CD14-positive monocyte (primary cell): ENCODE results near the gene DNAH11. TPM values are rescaled to one million over a fixed set of nuclear protein-coding genes. Genes with fewer than 3 reads are reported as not detected.

ENCODE experiments used
- DNase-seq, 3 donors: peaks; one replicate each; pipeline ENCODE4 v3.0.0-alpha.2; 2011 to 2022
- H2AFZ ChIP-seq: 2 replicates; pipeline ENCODE4 v1.6.0; 2012; ENCODE audit warnings: mild to moderate bottlenecking, low read depth, low read length, inconsistent platforms; ENCODE audit not compliant: insufficient read depth, poor library complexity, severe bottlenecking
- H3K27ac ChIP-seq, 2 donors: 1 replicate in 1 of 2; 2 replicates in 1 of 2; pipeline ENCODE4 v1.5.1; 2012 to 2013; ENCODE audit warnings: low read length in 2 of 2, control low read depth in 1 of 2, inconsistent platforms in 1 of 2, low read depth in 1 of 2, mild to moderate bottlenecking in 1 of 2
- H3K27me3 ChIP-seq, 2 donors: one replicate each; pipeline versions ENCODE4 v1.6.0 to v1.6.1; 2011 to 2013; ENCODE audit warnings: low read length in 2 of 2; ENCODE audit not compliant: control insufficient read depth in 2 of 2, insufficient read depth in 2 of 2
- H3K36me3 ChIP-seq, 2 donors: replicated peaks in 1 of 2; 1 replicate in 1 of 2; 2 replicates in 1 of 2; pipeline versions ENCODE4 v1.5.1 to v1.6.1; 2012 to 2013; ENCODE audit warnings: low read length in 2 of 2, control low read depth in 1 of 2, inconsistent platforms in 1 of 2, mild to moderate bottlenecking in 1 of 2; ENCODE audit not compliant: insufficient read depth in 2 of 2, control insufficient read depth in 1 of 2
- H3K4me1 ChIP-seq, 2 donors: 1 replicate in 1 of 2; 2 replicates in 1 of 2; pipeline versions ENCODE4 v1.5.1 to v1.6.1; 2012 to 2013; ENCODE audit warnings: low read length in 2 of 2, control low read depth in 1 of 2, inconsistent platforms in 1 of 2, mild to moderate bottlenecking in 1 of 2, moderate library complexity in 1 of 2; ENCODE audit not compliant: insufficient read depth in 2 of 2, control insufficient read depth in 1 of 2
- H3K4me2 ChIP-seq: replicated peaks from 2 replicates; pipeline ENCODE3; 2012; ENCODE audit warnings: low read length, moderate library complexity, mild to moderate bottlenecking; ENCODE audit not compliant: poor library complexity, severe bottlenecking; ENCODE audit errors: extremely low read depth
- H3K4me3 ChIP-seq, 3 experiments: fragments of 200-600 bp in 1 of 3; sonication (generic) in 1 of 3; replicated peaks in 1 of 3; 1 replicate in 2 of 3; 2 replicates in 1 of 3; pipeline ENCODE4 v1.5.1; 2011 to 2013; ENCODE audit warnings: low read length in 3 of 3, mild to moderate bottlenecking in 3 of 3, control low read depth in 2 of 3, low read depth in 2 of 3, inconsistent platforms in 1 of 3, moderate library complexity in 1 of 3
- H3K79me2 ChIP-seq: 2 replicates; pipeline ENCODE4 v1.6.0; 2012; ENCODE audit warnings: mild to moderate bottlenecking, control low read depth, inconsistent platforms, low read length, moderate library complexity; ENCODE audit not compliant: insufficient read depth
- H3K9ac ChIP-seq: 2 replicates; pipeline ENCODE4 v1.6.0; 2017; ENCODE audit warnings: low read length, mild to moderate bottlenecking; ENCODE audit not compliant: insufficient read depth, poor library complexity, severe bottlenecking
- H3K9me3 ChIP-seq, 2 donors: replicated peaks in 1 of 2; 1 replicate in 1 of 2; 2 replicates in 1 of 2; pipeline versions ENCODE4 v1.5.1 to v1.6.1; 2012 to 2013; ENCODE audit warnings: low read length in 2 of 2, control low read depth in 1 of 2; ENCODE audit not compliant: control insufficient read depth in 1 of 2, insufficient read depth in 1 of 2
- H4K20me1 ChIP-seq: 2 replicates; pipeline ENCODE4 v1.6.0; 2012; ENCODE audit warnings: mild to moderate bottlenecking, low read length, control low read depth, moderate library complexity; ENCODE audit not compliant: insufficient read depth
- H3K27ac Mint-ChIP-seq, 7 donors: one replicate each; pipeline ENCODE4 v1.8.0; 2020; ENCODE audit warnings: mild to moderate bottlenecking in 7 of 7, mixed read lengths in 7 of 7, moderate library complexity in 6 of 7, inconsistent platforms in 2 of 7
- H3K27me3 Mint-ChIP-seq, 3 donors: one replicate each; pipeline ENCODE4 v1.8.0; 2021 to 2022; ENCODE audit warnings: low read depth in 3 of 3, mild to moderate bottlenecking in 3 of 3, mixed read lengths in 3 of 3, moderate library complexity in 3 of 3, inconsistent platforms in 1 of 3
- H3K36me3 Mint-ChIP-seq, 2 donors: one replicate each; pipeline ENCODE4 v1.8.0; 2020; ENCODE audit warnings: mixed read lengths in 2 of 2, inconsistent platforms in 1 of 2, mild to moderate bottlenecking in 1 of 2
- H3K4me1 Mint-ChIP-seq: one replicate; pipeline ENCODE4 v1.8.0; 2020; ENCODE audit warnings: mild to moderate bottlenecking, mixed read lengths
- H3K4me3 Mint-ChIP-seq, 2 donors: one replicate each; pipeline ENCODE4 v1.8.0; 2020; ENCODE audit warnings: mild to moderate bottlenecking in 2 of 2, mixed read lengths in 2 of 2, moderate library complexity in 1 of 2
- H3K9me3 Mint-ChIP-seq, 7 donors: one replicate each; pipeline ENCODE4 v1.8.0; 2020 to 2022; ENCODE audit warnings: mixed read lengths in 7 of 7, mild to moderate bottlenecking in 6 of 7, moderate library complexity in 6 of 7, inconsistent platforms in 2 of 7
- CTCF ChIP-seq: fragments of 200-600 bp; IDR thresholded peaks from one replicate; pipeline ENCODE4 v1.8.0; 2022; ENCODE audit warnings: antibody characterized with exemption, mild to moderate bottlenecking
- WGBS: methylation state at CpG from one replicate; pipeline ENCODE4 v1.1.5; 2013; ENCODE audit warnings: missing lambda C conversion rate; ENCODE audit not compliant: insufficient coverage; 5-methylcytosine and 5-hydroxymethylcytosine counted together
- intact Hi-C, 2 donors: fragments of 100-400 bp; cut with micrococcal nuclease; formaldehyde crosslinking; loops; one replicate each; pipeline versions ENCODE4 v1.15.0 to v1.15.1; 2023
- polyA plus RNA-seq, 3 donors: library from polyadenylated mRNA; depleted of rRNA in 1 of 3; unstranded in 2 of 3; stranded (reverse) in 1 of 3; fragments of 300-500 nt in 2 of 3; fragments of >200 nt in 1 of 3; fragmentation: Illumina TruSeq in 2 of 3; gene quantifications; 1 replicate in 2 of 3; 2 replicates in 1 of 3; pipeline ENCODE4 v1.2.3, GENCODE V29; 2012 to 2021

DNAH11 gene
- polyA plus RNA-seq, 3 donors = not detected

- H2AFZ ChIP-seq = no peak overlapping the region
- no peaks in the 10 kb centered on the region for H3K27me3 ChIP-seq
- H4K20me1 ChIP-seq = no peaks in the 10 kb centered on the region
- H3K9me3 Mint-ChIP-seq = peaks cover 0 to 2% (median 0%) of the 10 kb centered on the region in 7 donors
- no peak for DNase-seq
- peaks cover 2% of the 10 kb centered on the region for H3K4me1 Mint-ChIP-seq
- no peak overlapping the region for H3K4me3 Mint-ChIP-seq
- peaks cover 0 to 3% (median 0%) of the 10 kb centered on the region in 3 donors for H3K27me3 Mint-ChIP-seq
- no peaks in the 10 kb centered on the region for H3K79me2 ChIP-seq
- TF ChIP-seq CTCF = no peak
- no peaks in the 10 kb centered on the region for H3K9me3 ChIP-seq
- WGBS = 95% methylated on average over 7 of the region's 9 CpGs
- no peaks in the 10 kb centered on the region for H3K36me3 ChIP-seq
- H3K27ac Mint-ChIP-seq = no peak overlapping the region
- H3K27ac ChIP-seq = no peak overlapping the region
- no peak overlapping the region for H3K4me2 ChIP-seq
- no peak overlapping the region for H3K4me3 ChIP-seq
- H3K4me1 ChIP-seq = no peaks in the 10 kb centered on the region
- no peak overlapping the region for H3K9ac ChIP-seq
- H3K36me3 Mint-ChIP-seq = no peaks in the 10 kb centered on the region
- intact Hi-C loops = no loop called here
Measured at GRCh38 chr7:21778953-21779352, 236.1 kb downstream of the DNAH11 start.

- Histone ChIP-seq H3K4me1 (no peaks in the 10 kb centered on the region), H3K27me3 (no peaks in the 10 kb centered on the region), H3K9ac (no peak overlapping the region), H3K27ac (no peak overlapping the region), H3K4me2 (no peak overlapping the region), H3K79me2 (no peaks in the 10 kb centered on the region), H3K9me3 (no peaks in the 10 kb centered on the region), H3K36me3 (no peaks in the 10 kb centered on the region), H2AFZ (no peak overlapping the region), H4K20me1 (no peaks in the 10 kb centered on the region), H3K4me3 (no peak overlapping the region)
- intact Hi-C loops = no loop called here
- H3K36me3 Mint-ChIP-seq = no peaks in the 10 kb centered on the region
- H3K9me3 Mint-ChIP-seq = peaks cover 0 to 2% (median 0%) of the 10 kb centered on the region in 7 donors
- no peak overlapping the region for H3K4me3 Mint-ChIP-seq
- peaks cover under 1% of the 10 kb centered on the region for H3K4me1 Mint-ChIP-seq
- no CpG with 5 or more reads among the region's 2 CpGs for WGBS
- H3K27ac Mint-ChIP-seq = no peak overlapping the region
- no peak for TF ChIP-seq CTCF
- H3K27me3 Mint-ChIP-seq = no peaks in the 10 kb centered on the region
- no peak for DNase-seq
Measured at GRCh38 chr7:21782996-21783395, 240.2 kb downstream of the DNAH11 start.
